DMS53 (cell line): ENCODE results near the gene TTC17.
"Not testable (repeated sequence)": the region's sequence is repeated elsewhere in the genome, so short reads cannot be mapped to it uniquely, and the experiment has no call there.

ENCODE experiments used
- DNase-seq: peaks from one replicate; lab custom pipeline; 2025; lab: John Stamatoyannopoulos, UW

TTC17 gene

GRCh38 chr11:43392713-43393112 lies 34.0 kb downstream of the TTC17 start:
- DNase-seq, result no peak

- no peak for DNase-seq
Measured at GRCh38 chr11:43393765-43394355, 35.1 kb downstream of the TTC17 start.

- peak; percentile 6 for DNase-seq
Measured at GRCh38 chr11:43396617-43397016, 37.9 kb downstream of the TTC17 start.

- no peak for DNase-seq
Measured at GRCh38 chr11:43397251-43397650, 38.5 kb downstream of the TTC17 start.

- DNase-seq, result no peak
Measured at GRCh38 chr11:43399983-43400630, 41.4 kb downstream of the TTC17 start.

GRCh38 chr11:43401252-43401651 lies 42.5 kb downstream of the TTC17 start:
- DNase-seq, result no peak

- DNase-seq, result not testable (repeated sequence)
Measured at GRCh38 chr11:43401811-43402210, 43.1 kb downstream of the TTC17 start.

GRCh38 chr11:43403357-43404231 lies 44.9 kb downstream of the TTC17 start:
- no peak for DNase-seq

- no peak for DNase-seq
Measured at GRCh38 chr11:43404406-43404805, 45.7 kb downstream of the TTC17 start.

GRCh38 chr11:43404836-43405479 lies 46.2 kb downstream of the TTC17 start:
- peak; percentile 6 for DNase-seq

- peak; percentile 61 for DNase-seq
Measured at GRCh38 chr11:43408277-43408676, 49.6 kb downstream of the TTC17 start.

GRCh38 chr11:43410394-43410793 lies 51.7 kb downstream of the TTC17 start:
- DNase-seq, result peak; percentile 63

GRCh38 chr11:43418197-43418596 lies 59.5 kb downstream of the TTC17 start:
- DNase-seq, result no peak

GRCh38 chr11:43419460-43419859 lies 60.7 kb downstream of the TTC17 start:
- peak; percentile 52 for DNase-seq

- no peak for DNase-seq
Measured at GRCh38 chr11:43427971-43428370, 69.3 kb downstream of the TTC17 start.

GRCh38 chr11:43430916-43431315 lies 72.2 kb downstream of the TTC17 start:
- not testable (repeated sequence) for DNase-seq

- no peak for DNase-seq
Measured at GRCh38 chr11:43434893-43435292, 76.2 kb downstream of the TTC17 start.

- DNase-seq, result no peak
Measured at GRCh38 chr11:43440486-43440885, 81.8 kb downstream of the TTC17 start.

GRCh38 chr11:43443811-43444210 lies 85.1 kb downstream of the TTC17 start:
- no peak for DNase-seq

- DNase-seq, result no peak
Measured at GRCh38 chr11:43447151-43447550, 88.4 kb downstream of the TTC17 start.

- DNase-seq, result no peak
Measured at GRCh38 chr11:43458486-43458885, 99.8 kb downstream of the TTC17 start.

GRCh38 chr11:43459246-43459645 lies 100.5 kb downstream of the TTC17 start:
- DNase-seq, result no peak
